SK-N-SH (cell line): Measurements from ENCODE around the gene PRKD3. TPM values are rescaled to one million over a fixed set of nuclear protein-coding genes. Genes with fewer than 3 reads are reported as not detected.

ENCODE experiments used
- polyA plus RNA-seq, 3 experiments: library from polyadenylated mRNA; depleted of rRNA; stranded (reverse); fragments of >200 nt; gene quantifications; 2 replicates each; pipeline ENCODE4 v1.2.3, GENCODE V29; 2012
- small RNA-seq, 7 experiments: library from RNA; depleted of rRNA; stranded (forward); fragments of <200 nt; gene quantifications; one replicate each; pipeline ENCODE3, GENCODE V24; 2012

PRKD3 gene
- polyA plus RNA-seq, 1 of the 3 experiments (the other 2 are of a cell fraction): 15.9 TPM

Small RNA genes within 50 kb of the gene (small RNA-seq; reads per million reads assigned to genes)
- gene RNU6-939P: 0 reads per million in 7 experiments

Other genes starting within 250 kb of the PRKD3 start
- 10.8 and 17.5 TPM in 2 replicates for gene HEATR5B, start 240.5 kb downstream of the PRKD3 start, polyA plus RNA-seq (2012; rRNA removed)
- 2.9 and 4.0 TPM in 2 replicates for gene GPATCH11, start 240.3 kb downstream of the PRKD3 start, polyA plus RNA-seq (2012; rRNA removed)
- 9.0 and 9.4 TPM in 2 replicates for gene EIF2AK2, start 167.9 kb downstream of the PRKD3 start, polyA plus RNA-seq (2012; rRNA removed)
- gene SULT6B1, start 136.2 kb downstream of the PRKD3 start, polyA plus RNA-seq (2012; rRNA removed): not detected in 2 replicates
- gene CEBPZOS, start 128.3 kb downstream of the PRKD3 start, polyA plus RNA-seq (2012; rRNA removed): 27.5 and 35.4 TPM in 2 replicates
- 9.7 and 11.6 TPM in 2 replicates for gene CEBPZ, start 93.2 kb downstream of the PRKD3 start, polyA plus RNA-seq (2012; rRNA removed)
- gene NDUFAF7, start 93.2 kb downstream of the PRKD3 start, polyA plus RNA-seq (2012; rRNA removed): 24.8 and 36.1 TPM in 2 replicates
- gene QPCT, start 19.8 kb upstream of the PRKD3 start, polyA plus RNA-seq (2012; rRNA removed): 0.06 and 0.12 TPM in 2 replicates